Measurements from ENCODE around the gene CBFA2T3. TPM values are rescaled to one million over a fixed set of nuclear protein-coding genes. Genes with fewer than 3 reads are reported as not detected.

Gene CBFA2T3
- total RNA-seq, 1 experiment from 2014 or later, result 2.9 TPM

DNA sequence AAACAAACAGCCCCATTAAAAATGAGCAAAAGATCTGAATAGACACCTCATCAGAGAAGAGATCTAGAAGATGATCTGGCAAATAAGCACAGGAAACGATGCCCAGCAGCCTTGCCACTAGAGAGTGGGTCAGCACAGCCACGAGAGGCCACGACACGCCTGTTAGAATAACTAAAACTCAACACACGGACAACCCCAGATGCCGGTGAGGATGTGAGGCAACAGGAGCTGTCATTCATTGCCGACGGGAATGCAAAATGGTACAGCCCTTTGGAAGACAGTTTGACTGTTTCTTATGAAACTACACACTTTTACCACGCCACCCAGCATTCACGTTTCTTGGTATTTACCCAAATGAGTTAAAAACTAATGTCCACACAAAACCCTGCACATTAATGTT is 31.5 kb downstream of the CBFA2T3 start:
- no peak overlapping the region for H2BK120ac ChIP-seq (ENCODE audit: low read depth, low read length, poor library complexity, severe bottlenecking)
- Mint-ChIP-seq H3K9me3 (no peaks in the 10 kb centered on the region), H3K4me1 (peaks cover 0 to 6% of the 10 kb centered on the region in 2 experiments; a peak in 1 of 4 replicates), H3K27ac (no peak overlapping the region), H3K4me3 (no peak overlapping the region), H3K27me3 (ENCODE audit: low read depth) (peaks cover 51% of the 10 kb centered on the region), H3K36me3 (ENCODE audit: insufficient read depth in 1 of 3, low read depth in 3 of 3) (no peaks in the 10 kb centered on the region)
- H3K4ac ChIP-seq (ENCODE audit: low read depth, low read length), result no peak overlapping the region
- H4K5ac ChIP-seq (ENCODE audit: insufficient read length, low read depth, low read length), result no peak overlapping the region
- H3K18ac ChIP-seq (ENCODE audit: insufficient read length, low read depth, low read length), result no peak overlapping the region
- no peak overlapping the region for H3K14ac ChIP-seq (ENCODE audit: insufficient read depth, low read length)
- no peak overlapping the region for H3K23ac ChIP-seq (ENCODE audit: insufficient read length, low read depth, low read length)
- H2AFZ ChIP-seq (ENCODE audit: low read length), result no peak overlapping the region
- no CpG with 5 or more reads among the region's 10 CpGs for WGBS (ENCODE audit: extremely low coverage, insufficient read length, low lambda C conversion rate)
- H3K4me1 ChIP-seq (ENCODE audit: insufficient read depth, low read length), result no peaks in the 10 kb centered on the region
- H3K23me2 ChIP-seq (ENCODE audit: insufficient read length, low read depth, low read length, poor library complexity, severe bottlenecking), result peaks cover 3% of the 10 kb centered on the region
- H3K9me3 ChIP-seq (ENCODE audit: control insufficient read depth, low read depth, low read length), result no peaks in the 10 kb centered on the region
- TF ChIP-seq CTCF (conservative IDR thresholded peaks at IDR 0.05), result no peak
- no peak overlapping the region for H3K27ac ChIP-seq (ENCODE audit: insufficient read length, low read depth, low read length)
- H3T11ph ChIP-seq (ENCODE audit: low read length), result no peak overlapping the region
- no peak overlapping the region for H3K4me2 ChIP-seq (ENCODE audit: insufficient read depth, insufficient read length, low read length)
- H3K79me2 ChIP-seq (ENCODE audit: insufficient read depth, low read length), result no peaks in the 10 kb centered on the region
- H3K27me3 ChIP-seq (ENCODE audit: insufficient read depth, low read length), result peaks cover 3% of the 10 kb centered on the region; the same call in 1 of the 2 replicates
- H4K8ac ChIP-seq (replicated peaks; ENCODE audit: insufficient read length, low read depth, low read length), result no peak overlapping the region
- H2AK5ac ChIP-seq (ENCODE audit: insufficient read length, low read length), result no peak overlapping the region
- DNase-seq, result no peak
- no peak overlapping the region for H2BK5ac ChIP-seq (ENCODE audit: insufficient read length, low read length)
- peaks cover 4% of the 10 kb centered on the region for H4K20me1 ChIP-seq (ENCODE audit: control insufficient read depth, insufficient read depth, insufficient read length)
- H3K79me1 ChIP-seq (ENCODE audit: insufficient read depth, low read depth, low read length, poor library complexity, severe bottlenecking), result no peaks in the 10 kb centered on the region
- H3K9ac ChIP-seq (ENCODE audit: extremely low read depth, insufficient read length, low read length), result no peak overlapping the region
- no peak overlapping the region for H3K56ac ChIP-seq (ENCODE audit: insufficient read length, low read depth, low read length)
- no peak overlapping the region for H4K91ac ChIP-seq (ENCODE audit: insufficient read length, low read depth, low read length)
- no peak overlapping the region for H2BK20ac ChIP-seq (ENCODE audit: low read depth, low read length, poor library complexity, severe bottlenecking)
- no peak overlapping the region for H2BK15ac ChIP-seq (ENCODE audit: low read depth, low read length)
- H2BK12ac ChIP-seq (ENCODE audit: insufficient read length, low read depth, low read length), result no peak overlapping the region

Data from H9 (cell line).